ENCODE results near the gene MLC1. TPM values are rescaled to one million over a fixed set of nuclear protein-coding genes. Genes with fewer than 3 reads are reported as not detected.
A peak's percentile ranks its signal among the peaks of the same experiment; 100 is the strongest.

The MLC1 gene
- total RNA-seq, 2 donors from 2014 or later: 0.29 to 0.41 TPM

GRCh38 chr22:50082197-50082715 lies 3.0 kb downstream of the MLC1 start:
- DNase-seq (no peak), ATAC-seq (peak in 1 of 2 donors; percentile 62)
- intact Hi-C loops (cut with DNase I): no loop called here

- intact Hi-C loops (cut with DNase I): no loop called here
- ATAC-seq (peak in 1 of 2 donors; percentile 13), DNase-seq (no peak)
These were observed 3.6 kb downstream of the MLC1 start for GRCh38 chr22:50081426-50082196.

GRCh38 chr22:50080077-50080465 lies 5.2 kb downstream of the MLC1 start:
- no peak for DNase-seq
- ATAC-seq: no peak
- intact Hi-C loops (cut with DNase I): no loop called here

- DNase-seq (no peak), ATAC-seq (no peak)
- intact Hi-C loops (cut with DNase I): no loop called here
These were observed 6.5 kb downstream of the MLC1 start for GRCh38 chr22:50078761-50079160.

- no peak for ATAC-seq
- intact Hi-C loops (cut with DNase I): no loop called here
- DNase-seq: no peak
These were observed 7.0 kb downstream of the MLC1 start for GRCh38 chr22:50078246-50078645.

- intact Hi-C loops (cut with DNase I): no loop called here
- ATAC-seq (no peak), DNase-seq (no peak)
These were observed 8.3 kb downstream of the MLC1 start for GRCh38 chr22:50076646-50077535.

- ATAC-seq: no peak
- intact Hi-C loops (cut with DNase I): no loop called here
- DNase-seq: no peak
These were observed 10.4 kb downstream of the MLC1 start for GRCh38 chr22:50074551-50075530.

- intact Hi-C loops (cut with DNase I): no loop called here
- ATAC-seq (no peak), DNase-seq (no peak)
These were observed 11.2 kb downstream of the MLC1 start for GRCh38 chr22:50074056-50074455.

- no peak for ATAC-seq
- intact Hi-C loops (cut with DNase I): no loop called here
- no peak for DNase-seq
These were observed 12.3 kb downstream of the MLC1 start for GRCh38 chr22:50072714-50073538.

GRCh38 chr22:50072167-50072555 lies 13.1 kb downstream of the MLC1 start:
- no peak for DNase-seq
- intact Hi-C loops (cut with DNase I): no loop called here
- ATAC-seq: no peak

- ATAC-seq: no peak
- intact Hi-C loops (cut with DNase I): no loop called here
- DNase-seq: no peak
These were observed 13.6 kb downstream of the MLC1 start for GRCh38 chr22:50071432-50072166.

GRCh38 chr22:50070366-50070765 lies 14.9 kb downstream of the MLC1 start:
- ATAC-seq: no peak
- intact Hi-C loops (cut with DNase I): no loop called here
- DNase-seq: no peak

GRCh38 chr22:50068096-50068495 lies 17.1 kb downstream of the MLC1 start:
- ATAC-seq: no peak
- intact Hi-C loops (cut with DNase I): no loop called here
- no peak for DNase-seq

- intact Hi-C loops (cut with DNase I): no loop called here
- DNase-seq (no peak), ATAC-seq (no peak)
These were observed 18.0 kb downstream of the MLC1 start for GRCh38 chr22:50067244-50067643.

- intact Hi-C loops (cut with DNase I): no loop called here
- no peak for DNase-seq
- no peak for ATAC-seq
These were observed 20.8 kb downstream of the MLC1 start for GRCh38 chr22:50064453-50064852.

GRCh38 chr22:50063589-50064393 lies 21.4 kb downstream of the MLC1 start:
- no peak for DNase-seq
- no peak for ATAC-seq
- intact Hi-C loops (cut with DNase I): no loop called here
